ENCODE results near the gene TP53BP2.
"Not testable (repeated sequence)": the region's sequence is repeated elsewhere in the genome, so short reads cannot be mapped to it uniquely, and the experiment has no call there.

Gene TP53BP2

GRCh38 chr1:223872308-223872901 is 26.7 kb upstream of the TP53BP2 start:
- TF ChIP-seq POLR2A (IDR thresholded peaks at IDR 0.05; ENCODE audit: low read depth, low read length) (no peak), TAF1 (IDR thresholded peaks at IDR 0.05; ENCODE audit: borderline replicate concordance, low read depth, low read length) (no peak), POLR2AphosphoS5 (IDR thresholded peaks at IDR 0.05; ENCODE audit: low read depth, low read length) (no peak)
- FAIRE-seq = no peak
- no peak for DNase-seq (ENCODE audit: insufficient read length)

GRCh38 chr1:223870617-223871574 is 25.1 kb upstream of the TP53BP2 start:
- DNase-seq (ENCODE audit: insufficient read length) = no peak

GRCh38 chr1:223864599-223865368 is 19.0 kb upstream of the TP53BP2 start:
- not testable (repeated sequence) for FAIRE-seq

More at GRCh38 chr1:223870617-223871574, 25.1 kb upstream of the TP53BP2 start:
- FAIRE-seq = no peak
- TF ChIP-seq TAF1 (IDR thresholded peaks at IDR 0.05; ENCODE audit: borderline replicate concordance, low read depth, low read length) (no peak), POLR2A (IDR thresholded peaks at IDR 0.05; ENCODE audit: low read depth, low read length) (no peak), POLR2AphosphoS5 (IDR thresholded peaks at IDR 0.05; ENCODE audit: low read depth, low read length) (no peak)

GRCh38 chr1:223864084-223864483 is 18.3 kb upstream of the TP53BP2 start:
- DNase-seq (ENCODE audit: insufficient read length) (no peak), FAIRE-seq (no peak)
- no peak for TF ChIP-seq POLR2AphosphoS5 (IDR thresholded peaks at IDR 0.05; ENCODE audit: low read depth, low read length)

More at GRCh38 chr1:223864599-223865368, 19.0 kb upstream of the TP53BP2 start:
- not testable (repeated sequence) for DNase-seq (ENCODE audit: insufficient read length)

- no peak for TF ChIP-seq POLR2AphosphoS5 (IDR thresholded peaks at IDR 0.05; ENCODE audit: low read depth, low read length)
- FAIRE-seq (no peak), DNase-seq (ENCODE audit: insufficient read length) (no peak)
Observed at GRCh38 chr1:223861904-223862303, 16.2 kb upstream of the TP53BP2 start.

- FAIRE-seq (no peak), DNase-seq (ENCODE audit: insufficient read length) (no peak)
Observed at GRCh38 chr1:223860051-223860622, 14.4 kb upstream of the TP53BP2 start.

GRCh38 chr1:223859058-223859457 is 13.3 kb upstream of the TP53BP2 start:
- DNase-seq (ENCODE audit: insufficient read length) = no peak
- no peak for FAIRE-seq
- TF ChIP-seq POLR2AphosphoS5 (IDR thresholded peaks at IDR 0.05; ENCODE audit: low read depth, low read length) (no peak), TAF1 (IDR thresholded peaks at IDR 0.05; ENCODE audit: borderline replicate concordance, low read depth, low read length) (no peak), POLR2A (IDR thresholded peaks at IDR 0.05; ENCODE audit: low read depth, low read length) (no peak)

More at GRCh38 chr1:223860051-223860622, 14.4 kb upstream of the TP53BP2 start:
- TF ChIP-seq POLR2AphosphoS5 (IDR thresholded peaks at IDR 0.05; ENCODE audit: low read depth, low read length) = no peak
- TF ChIP-seq POLR2A (IDR thresholded peaks at IDR 0.05; ENCODE audit: low read depth, low read length) = no peak
- no peak for TF ChIP-seq TAF1 (IDR thresholded peaks at IDR 0.05; ENCODE audit: borderline replicate concordance, low read depth, low read length)

GRCh38 chr1:223856386-223856785 is 10.6 kb upstream of the TP53BP2 start:
- DNase-seq (ENCODE audit: insufficient read length) = no peak
- TF ChIP-seq POLR2A (IDR thresholded peaks at IDR 0.05; ENCODE audit: low read depth, low read length) (no peak), TAF1 (IDR thresholded peaks at IDR 0.05; ENCODE audit: borderline replicate concordance, low read depth, low read length) (no peak), POLR2AphosphoS5 (IDR thresholded peaks at IDR 0.05; ENCODE audit: low read depth, low read length) (no peak)
- no peak for FAIRE-seq

GRCh38 chr1:223853748-223854147 is 8.0 kb upstream of the TP53BP2 start:
- TF ChIP-seq POLR2A (IDR thresholded peaks at IDR 0.05; ENCODE audit: low read depth, low read length) = no peak
- no peak for TF ChIP-seq TAF1 (IDR thresholded peaks at IDR 0.05; ENCODE audit: borderline replicate concordance, low read depth, low read length)
- no peak for TF ChIP-seq POLR2AphosphoS5 (IDR thresholded peaks at IDR 0.05; ENCODE audit: low read depth, low read length)
- DNase-seq (ENCODE audit: insufficient read length) (no peak), FAIRE-seq (no peak)

GRCh38 chr1:223853275-223853674 is 7.5 kb upstream of the TP53BP2 start:
- TF ChIP-seq POLR2A (IDR thresholded peaks at IDR 0.05; ENCODE audit: low read depth, low read length) (no peak), TAF1 (IDR thresholded peaks at IDR 0.05; ENCODE audit: borderline replicate concordance, low read depth, low read length) (no peak), POLR2AphosphoS5 (IDR thresholded peaks at IDR 0.05; ENCODE audit: low read depth, low read length) (no peak)
- DNase-seq (ENCODE audit: insufficient read length) (no peak), FAIRE-seq (no peak)

- TF ChIP-seq POLR2A (IDR thresholded peaks at IDR 0.05; ENCODE audit: low read depth, low read length) (no peak), TAF1 (IDR thresholded peaks at IDR 0.05; ENCODE audit: borderline replicate concordance, low read depth, low read length) (no peak), POLR2AphosphoS5 (IDR thresholded peaks at IDR 0.05; ENCODE audit: low read depth, low read length) (no peak)
- DNase-seq (ENCODE audit: insufficient read length) (no peak), FAIRE-seq (no peak)
Observed at GRCh38 chr1:223852337-223852736, 6.6 kb upstream of the TP53BP2 start.

All from GM12892 (cell line).